HEK293T (cell line): Measurements from ENCODE around the gene ARMC3.
"Not testable (repeated sequence)": the region's sequence is repeated elsewhere in the genome, so short reads cannot be mapped to it uniquely, and the experiment has no call there.

ENCODE experiments used
- CTCF ChIA-PET: fragments of 350-600 bp; formaldehyde crosslinking; extraction: SDS; loops from one replicate; lab custom pipeline; 2021; ENCODE audit warnings: antibody characterized with exemption, inconsistent platforms; lab: Yijun Ruan, JAX
- POLR2A ChIA-PET: fragments of 350-600 bp; formaldehyde crosslinking; extraction: SDS; loops from one replicate; lab custom pipeline; 2020; ENCODE audit warnings: antibody characterized with exemption, inconsistent platforms; lab: Yijun Ruan, JAX
- DNase-seq: peaks from one replicate; pipeline ENCODE4 v3.0.0; 2012; ENCODE audit warnings: mixed read lengths; ENCODE audit errors: extremely low spot score
- ARNT ChIP-seq: fragments of 450-650 bp; IDR thresholded peaks from 2 replicates; pipeline ENCODE4 v1.6.1; 2017; ENCODE audit warnings: mild to moderate bottlenecking
- BHLHE40 ChIP-seq: fragments of 450-650 bp; IDR thresholded peaks from 2 replicates; pipeline ENCODE4 v1.6.1; 2016; ENCODE audit warnings: mild to moderate bottlenecking, moderate library complexity, borderline replicate concordance
- CTBP1 ChIP-seq: fragments of 450-650 bp; IDR thresholded peaks from 2 replicates; pipeline ENCODE4 v1.6.1; 2016; ENCODE audit warnings: borderline replicate concordance
- ELF4 ChIP-seq: fragments of 450-650 bp; IDR thresholded peaks from 2 replicates; pipeline ENCODE4 v1.6.1; 2017; ENCODE audit warnings: antibody characterized with exemption
- FOXA1 ChIP-seq: fragments of 450-650 bp; IDR thresholded peaks from 2 replicates; pipeline ENCODE4 v1.6.1; 2016; ENCODE audit warnings: mild to moderate bottlenecking
- FOXK2 ChIP-seq: fragments of 450-650 bp; IDR thresholded peaks from 2 replicates; pipeline ENCODE4 v1.6.1; 2016; ENCODE audit warnings: mild to moderate bottlenecking
- FOXM1 ChIP-seq: fragments of 450-650 bp; IDR thresholded peaks from 2 replicates; pipeline ENCODE4 v1.6.1; 2017; ENCODE audit warnings: mild to moderate bottlenecking, borderline replicate concordance
- HDGF ChIP-seq: fragments of 450-650 bp; IDR thresholded peaks from 2 replicates; pipeline ENCODE4 v1.6.1; 2017; ENCODE audit warnings: antibody characterized with exemption, borderline replicate concordance
- L3MBTL2 ChIP-seq: fragments of 450-650 bp; conservative IDR thresholded peaks from 2 replicates; pipeline ENCODE4 v1.6.1; 2016; ENCODE audit warnings: mild to moderate bottlenecking
- LEF1 ChIP-seq: fragments of 450-650 bp; IDR thresholded peaks from 2 replicates; pipeline ENCODE4 v1.6.1; 2017; ENCODE audit warnings: mild to moderate bottlenecking, borderline replicate concordance
- NFRKB ChIP-seq: fragments of 450-650 bp; IDR thresholded peaks from 2 replicates; pipeline ENCODE4 v1.6.1; 2016; ENCODE audit warnings: mild to moderate bottlenecking, moderate library complexity
- SP1 ChIP-seq: fragments of 450-650 bp; IDR thresholded peaks from 2 replicates; pipeline ENCODE4 v1.6.1; 2017
- SUZ12 ChIP-seq: fragments of 450-650 bp; IDR thresholded peaks from 2 replicates; pipeline ENCODE4 v1.6.1; 2016; ENCODE audit warnings: mild to moderate bottlenecking
- TARDBP ChIP-seq: fragments of 450-650 bp; IDR thresholded peaks from 2 replicates; pipeline ENCODE4 v1.6.1; 2016
- ZNF384 ChIP-seq: fragments of 450-650 bp; IDR thresholded peaks from 2 replicates; pipeline ENCODE4 v1.6.1; 2016
- TF ChIP-seq, protein P1 (sequence below): fragments of 450-650 bp; IDR thresholded peaks from 2 replicates; pipeline ENCODE4 v1.6.1; 2016

Gene ARMC3

DNA sequence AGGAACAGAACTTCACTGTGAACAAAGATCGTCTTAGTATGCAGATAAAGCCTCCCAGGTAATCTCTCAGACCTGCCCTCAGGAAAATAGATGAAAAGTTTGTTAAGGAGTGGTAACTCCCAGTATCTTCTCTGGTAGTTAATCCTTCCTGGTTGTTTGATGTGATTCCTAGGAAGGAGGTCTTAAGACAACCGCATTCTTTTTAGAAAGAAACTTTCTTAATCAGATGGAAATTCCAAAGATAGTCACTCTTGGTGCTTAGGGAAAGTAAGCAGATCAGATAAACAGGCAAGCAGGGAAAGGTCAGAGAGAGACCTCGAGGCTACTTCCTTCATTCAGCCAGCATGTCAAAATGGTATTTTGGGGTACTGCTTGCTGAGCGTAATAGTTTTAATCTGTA lies 30.5 kb upstream of the ARMC3 start:
- no peak for DNase-seq
- CTCF ChIA-PET: no interaction called here
- POLR2A ChIA-PET: no interaction called here
- TF ChIP-seq ARNT: no peak
- TF ChIP-seq NFRKB: no peak
- no peak for TF ChIP-seq TARDBP
- TF ChIP-seq SP1: no peak
- TF ChIP-seq L3MBTL2: no peak
- no peak for TF ChIP-seq LEF1
- no peak for TF ChIP-seq FOXA1
- no peak for TF ChIP-seq ZNF384
- TF ChIP-seq FOXM1: no peak
- TF ChIP-seq, protein P1, sequence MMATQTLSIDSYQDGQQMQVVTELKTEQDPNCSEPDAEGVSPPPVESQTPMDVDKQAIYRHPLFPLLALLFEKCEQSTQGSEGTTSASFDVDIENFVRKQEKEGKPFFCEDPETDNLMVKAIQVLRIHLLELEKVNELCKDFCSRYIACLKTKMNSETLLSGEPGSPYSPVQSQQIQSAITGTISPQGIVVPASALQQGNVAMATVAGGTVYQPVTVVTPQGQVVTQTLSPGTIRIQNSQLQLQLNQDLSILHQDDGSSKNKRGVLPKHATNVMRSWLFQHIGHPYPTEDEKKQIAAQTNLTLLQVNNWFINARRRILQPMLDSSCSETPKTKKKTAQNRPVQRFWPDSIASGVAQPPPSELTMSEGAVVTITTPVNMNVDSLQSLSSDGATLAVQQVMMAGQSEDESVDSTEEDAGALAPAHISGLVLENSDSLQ: no peak
- TF ChIP-seq FOXK2: no peak
- TF ChIP-seq BHLHE40: no peak
- TF ChIP-seq CTBP1: no peak
- TF ChIP-seq HDGF: no peak
- TF ChIP-seq SUZ12: no peak
- TF ChIP-seq ELF4: no peak

DNA sequence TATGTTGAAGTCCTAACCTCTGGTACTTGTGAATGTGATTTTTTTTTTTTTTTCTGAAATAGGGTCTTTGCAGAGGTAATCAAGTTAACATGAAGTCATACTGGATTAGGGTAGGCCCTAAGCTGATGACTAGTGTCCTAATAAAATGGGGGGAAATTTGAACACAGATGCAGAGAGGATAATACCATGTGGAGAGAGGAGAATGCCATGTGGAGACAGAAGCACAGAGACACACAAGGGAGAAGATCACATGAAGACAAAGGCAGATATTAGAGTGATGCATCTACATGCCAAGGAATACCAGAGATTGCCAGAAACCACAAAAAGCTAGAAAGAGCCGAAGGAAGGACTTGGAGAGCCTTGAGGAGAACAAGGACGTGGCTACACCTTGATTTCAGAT lies 28.5 kb upstream of the ARMC3 start:
- no peak for TF ChIP-seq SUZ12
- no peak for TF ChIP-seq BHLHE40
- TF ChIP-seq FOXM1: no peak
- TF ChIP-seq, protein P1: no peak
- TF ChIP-seq HDGF: no peak
- no peak for TF ChIP-seq FOXK2
- no peak for TF ChIP-seq ZNF384
- no peak for TF ChIP-seq FOXA1
- ChIA-PET CTCF (no interaction called here), POLR2A (no interaction called here)
- no peak for DNase-seq

DNA sequence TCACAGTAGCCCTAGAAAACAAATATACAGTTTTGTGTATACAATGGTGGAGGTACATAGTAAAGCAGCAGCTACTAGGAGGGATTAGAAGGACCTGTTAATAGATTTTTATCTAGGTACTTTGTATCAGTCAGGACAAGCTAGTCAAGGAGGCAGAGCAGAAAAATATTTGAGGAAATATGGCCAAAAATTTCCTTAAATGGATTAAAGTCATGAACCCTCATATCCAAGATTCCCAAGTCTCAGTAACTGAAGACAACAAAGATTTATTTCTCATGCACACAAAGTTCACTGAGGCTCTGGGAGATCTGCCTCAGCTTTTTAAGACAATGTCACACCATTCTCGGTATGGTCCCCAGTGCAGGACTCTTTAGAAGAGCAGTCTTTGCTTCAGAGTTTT lies 28.1 kb upstream of the ARMC3 start:
- TF ChIP-seq, protein P1: no peak
- TF ChIP-seq CTBP1 (no peak), SP1 (no peak), NFRKB (no peak), ZNF384 (no peak), L3MBTL2 (no peak), LEF1 (no peak), TARDBP (no peak), HDGF (no peak), BHLHE40 (no peak)
- POLR2A ChIA-PET: no interaction called here
- no peak for DNase-seq
- CTCF ChIA-PET: no interaction called here

DNA sequence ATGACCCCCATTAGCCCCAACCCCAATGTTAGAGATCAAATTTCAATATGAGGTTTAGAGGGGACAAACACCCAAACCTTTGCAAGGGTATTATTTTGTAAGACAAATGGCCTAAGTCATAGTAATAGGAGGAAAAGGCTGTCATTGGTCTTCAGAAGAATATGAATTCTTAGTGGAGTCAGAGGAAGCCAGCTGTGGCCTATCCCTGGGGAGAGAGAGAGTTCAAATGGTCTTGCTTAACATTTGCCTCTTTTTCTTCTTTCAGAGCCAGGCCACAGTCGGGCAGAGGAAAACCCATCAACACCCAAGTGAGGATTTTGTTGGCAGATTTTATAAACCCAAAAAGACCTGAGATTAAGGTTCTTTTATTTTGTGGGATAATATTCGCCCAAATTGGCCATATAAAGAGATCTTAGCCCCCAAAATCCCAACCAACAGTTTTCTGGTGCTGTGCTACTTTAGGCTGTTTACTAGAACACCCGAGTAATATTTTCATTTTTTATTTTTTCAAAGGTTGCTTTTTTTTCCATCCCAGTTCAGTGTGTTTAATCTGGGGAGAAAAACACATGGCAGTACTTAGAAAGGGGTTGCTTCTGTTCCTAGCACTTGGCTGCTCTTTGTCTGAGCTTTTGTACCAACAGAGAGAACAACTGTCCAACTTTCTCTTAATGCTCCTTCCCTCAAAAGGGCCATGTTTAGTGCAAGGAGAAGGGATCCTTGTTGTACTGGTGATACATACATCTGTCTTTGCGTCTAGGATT lies 26.8 kb upstream of the ARMC3 start:
- ChIA-PET POLR2A (no interaction called here), CTCF (no interaction called here)
- no peak for TF ChIP-seq HDGF
- TF ChIP-seq CTBP1: no peak
- no peak for TF ChIP-seq LEF1
- no peak for TF ChIP-seq SUZ12
- no peak for TF ChIP-seq FOXM1
- TF ChIP-seq ELF4: no peak
- no peak for TF ChIP-seq L3MBTL2
- no peak for TF ChIP-seq ARNT
- no peak for TF ChIP-seq ZNF384
- TF ChIP-seq, protein P1: no peak
- TF ChIP-seq SP1: no peak
- TF ChIP-seq FOXK2: no peak
- no peak for TF ChIP-seq NFRKB
- no peak for TF ChIP-seq BHLHE40
- no peak for TF ChIP-seq FOXA1
- TF ChIP-seq TARDBP: no peak
- no peak for DNase-seq

DNA sequence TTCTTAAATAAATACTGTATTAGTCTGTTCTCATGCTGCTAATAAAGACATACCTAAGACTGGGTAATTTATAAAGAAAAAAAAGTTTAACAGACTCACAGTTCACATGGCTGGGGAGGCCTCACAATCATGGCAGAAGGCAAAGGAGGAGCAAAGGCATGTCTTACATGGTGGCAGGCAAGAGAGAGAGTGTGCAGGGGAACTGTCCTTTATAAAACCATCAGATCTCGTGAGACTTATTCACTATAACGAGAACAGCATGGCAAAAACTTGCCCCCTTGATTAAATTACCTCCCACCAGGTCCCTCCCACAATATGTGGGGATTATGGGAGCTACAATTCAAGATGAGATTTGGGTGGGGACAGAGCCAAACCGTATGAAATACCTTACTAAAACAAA lies 25.7 kb upstream of the ARMC3 start:
- CTCF ChIA-PET, POLR2A ChIA-PET, DNase-seq: not testable (repeated sequence)

DNA sequence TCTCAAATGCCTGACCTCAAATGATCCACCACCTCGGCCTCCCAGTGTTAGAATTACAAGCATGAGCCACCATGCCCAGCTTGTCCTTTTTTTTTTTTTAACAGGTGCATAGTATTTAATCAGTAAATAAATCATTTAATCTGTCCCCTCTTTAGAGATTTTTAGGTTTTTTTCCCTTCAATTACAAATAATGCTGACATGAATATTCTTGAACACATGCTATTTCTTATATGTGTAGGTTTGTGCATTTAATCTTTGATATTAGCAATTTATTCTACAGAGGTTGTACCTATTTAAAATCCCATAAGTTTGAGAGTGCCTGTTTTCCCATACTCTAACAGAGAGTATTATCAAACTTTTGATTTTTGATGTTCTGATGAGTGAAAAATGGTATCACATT lies 24.2 kb upstream of the ARMC3 start:
- ChIA-PET POLR2A (no interaction called here), CTCF (interaction anchor here (0.5 kb wide), 2 partner anchors 153 to 1292 kb away, joined by 3 read pairs; no protein-coding TSS in a partner anchor)
- no peak for TF ChIP-seq SUZ12
- TF ChIP-seq LEF1: no peak
- TF ChIP-seq FOXM1: no peak
- TF ChIP-seq ZNF384: no peak
- TF ChIP-seq TARDBP: no peak
- no peak for TF ChIP-seq HDGF
- no peak for TF ChIP-seq SP1
- TF ChIP-seq, protein P1: no peak
- TF ChIP-seq L3MBTL2: no peak
- no peak for TF ChIP-seq FOXA1
- no peak for DNase-seq
